HCT116 (cell line): ENCODE measurements around the gene STON2. TPM values are rescaled to one million over a fixed set of nuclear protein-coding genes. Genes with fewer than 3 reads are reported as not detected.

Experiments
- ATAC-seq: fragments of 200-7000 bp; cut with Tn5 transposase; 2 replicates; pipeline ENCODE4 v1.9.1; 2020; ENCODE audit warnings: mild to moderate bottlenecking, moderate library complexity
- BruUV-seq: library from RNA; stranded (reverse); fragments of 400-500 nt; replicated peaks from 2 replicates; lab custom pipeline; 2021; lab: Mats Ljungman, UMichigan
- CTCF ChIA-PET: fragments of 300-600 bp; sonication (Branson Sonifier 250); formaldehyde crosslinking; loops from one replicate; lab custom pipeline; 2021; ENCODE audit warnings: antibody characterized with exemption; lab: Charles Lee
- POLR2A ChIA-PET: fragments of 300-600, 350-600 bp; sonication (Branson Sonifier 250); formaldehyde crosslinking; loops from one replicate; lab custom pipeline; 2021; ENCODE audit warnings: antibody characterized with exemption; lab: Charles Lee
- RAD21 ChIA-PET, 2 experiments: fragments of 300-600 bp; sonication (Branson Sonifier 250); formaldehyde crosslinking; loops; one replicate each; lab custom pipeline; 2023; ENCODE audit warnings: low total read pairs in 2 of 2; ENCODE audit not compliant: uncharacterized antibody in 2 of 2, unreplicated experiment in 2 of 2, low non-redundant PET in 1 of 2; lab: Charles Lee
- DNase-seq: peaks from one replicate; pipeline ENCODE4 v3.0.0-alpha.2; 2010; ENCODE audit warnings: low read depth, low spot score
- H2AFZ ChIP-seq: fragments of 200-600 bp; shearing (Covaris generic), sonication (generic); 2 replicates; pipeline ENCODE4 v1.6.1; 2017; ENCODE audit warnings: low read depth, mixed run types, mixed read lengths, antibody characterized with exemption, low read length; ENCODE audit not compliant: poor library complexity, severe bottlenecking
- H3K27ac ChIP-seq: 2 replicates; pipeline ENCODE4 v1.5.1; 2012; ENCODE audit warnings: low read depth, low read length
- H3K27me3 ChIP-seq: fragments of 200-600 bp; sonication (generic); 2 replicates; pipeline ENCODE4 v1.6.1; 2016; ENCODE audit warnings: mixed run types, low read length, mixed read lengths; ENCODE audit not compliant: insufficient read depth
- H3K36me3 ChIP-seq, 2 experiments: fragments of 200-500 bp in 1 of 2; fragments of 200-600 bp in 1 of 2; sonication (Bioruptor generic) in 1 of 2; sonication (generic) in 1 of 2; 2 replicates each; pipeline versions ENCODE4 v1.5.1 to v1.6.1; 2014 to 2016; ENCODE audit warnings: low read length in 2 of 2, inconsistent platforms in 1 of 2, mixed read lengths in 1 of 2, mixed run types in 1 of 2; ENCODE audit not compliant: insufficient read depth in 2 of 2, control insufficient read depth in 1 of 2
- H3K4me1 ChIP-seq, 2 experiments: fragments of 200-600 bp in 1 of 2; sonication (generic) in 1 of 2; 2 replicates each; pipeline versions ENCODE4 v1.5.1 to v1.6.1; 2012 to 2017; ENCODE audit warnings: low read length in 2 of 2, inconsistent platforms in 1 of 2, mild to moderate bottlenecking in 1 of 2, mixed read lengths in 1 of 2, mixed run types in 1 of 2, moderate library complexity in 1 of 2; ENCODE audit not compliant: insufficient read depth in 2 of 2, control insufficient read depth in 1 of 2
- H3K4me2 ChIP-seq: fragments of 200-600 bp; sonication (generic); 2 replicates; pipeline ENCODE4 v1.6.1; 2017; ENCODE audit warnings: mixed run types, low read length, mixed read lengths
- H3K4me3 ChIP-seq, 2 experiments: fragments of 200-600 bp in 1 of 2; sonication (generic) in 1 of 2; replicated peaks in 1 of 2; 2 replicates each; pipeline ENCODE4 v1.5.1; 2011 to 2016; ENCODE audit warnings: low read length in 2 of 2, control low read depth in 1 of 2, low read depth in 1 of 2, mild to moderate bottlenecking in 1 of 2, mixed read lengths in 1 of 2, mixed run types in 1 of 2
- H3K79me2 ChIP-seq: fragments of 200-600 bp; sonication (generic); 2 replicates; pipeline ENCODE4 v1.6.1; 2017; ENCODE audit warnings: mild to moderate bottlenecking, mixed run types, low read length, moderate library complexity, mixed read lengths; ENCODE audit not compliant: insufficient read depth
- H3K9ac ChIP-seq: fragments of 200-600 bp; sonication (generic); 2 replicates; pipeline ENCODE4 v1.6.1; 2016; ENCODE audit warnings: low read length, mixed read lengths
- H3K9me2 ChIP-seq: fragments of 200-600 bp; sonication (generic), shearing (Covaris generic); 2 replicates; pipeline ENCODE4 v1.6.1; 2017; ENCODE audit warnings: mixed run types, mild to moderate bottlenecking, moderate library complexity; ENCODE audit not compliant: insufficient read depth
- H3K9me3 ChIP-seq, 2 experiments: fragments of 200-500 bp in 1 of 2; fragments of 200-600 bp in 1 of 2; sonication (Bioruptor generic) in 1 of 2; sonication (generic) in 1 of 2; 2 replicates each; pipeline ENCODE4 v1.6.1; 2014 to 2017; ENCODE audit warnings: low read length in 2 of 2, mixed read lengths in 2 of 2, inconsistent platforms in 1 of 2, low read depth in 1 of 2, mild to moderate bottlenecking in 1 of 2, mixed run types in 1 of 2, moderate library complexity in 1 of 2; ENCODE audit not compliant: control insufficient read depth in 1 of 2, insufficient read depth in 1 of 2
- H4K20me1 ChIP-seq: fragments of 200-600 bp; sonication (generic), shearing (Covaris generic); 2 replicates; pipeline ENCODE4 v1.6.1; 2017; ENCODE audit warnings: mixed run types, mild to moderate bottlenecking, moderate library complexity; ENCODE audit not compliant: insufficient read depth
- CEBPB ChIP-seq: IDR thresholded peaks from 2 replicates; pipeline ENCODE4 v1.6.1; 2012; ENCODE audit warnings: low read depth
- EGR1 ChIP-seq: IDR thresholded peaks from 2 replicates; pipeline ENCODE4 v1.6.1; 2012; ENCODE audit warnings: low read depth
- ELF1 ChIP-seq: IDR thresholded peaks from 2 replicates; pipeline ENCODE4 v1.6.1; 2012; ENCODE audit warnings: low read depth, borderline replicate concordance
- EZH2 ChIP-seq: fragments of 200-600 bp; sonication (generic); IDR thresholded peaks from 2 replicates; pipeline ENCODE4 v1.6.1; 2017; ENCODE audit warnings: antibody characterized with exemption, mixed run types
- EZH2phosphoT487 ChIP-seq: fragments of 200-600 bp; IDR thresholded peaks from 2 replicates; pipeline ENCODE4 v1.6.1; 2018; ENCODE audit warnings: antibody characterized with exemption, borderline replicate concordance
- FOSL1 ChIP-seq: IDR thresholded peaks from 2 replicates; pipeline ENCODE4 v1.6.1; 2012; ENCODE audit warnings: low read depth
- JUND ChIP-seq: IDR thresholded peaks from 2 replicates; pipeline ENCODE4 v1.6.1; 2012
- POLR2A ChIP-seq: IDR thresholded peaks from 2 replicates; pipeline ENCODE4 v1.7.0; 2011; ENCODE audit warnings: borderline replicate concordance; ENCODE audit not compliant: insufficient read depth, insufficient read length; ENCODE audit errors: extremely low read depth
- RAD21 ChIP-seq: IDR thresholded peaks from 2 replicates; pipeline ENCODE4 v1.6.1; 2012; ENCODE audit warnings: low read depth, mild to moderate bottlenecking
- SIN3A ChIP-seq: IDR thresholded peaks from 2 replicates; pipeline ENCODE4 v1.6.1; 2012; ENCODE audit warnings: low read depth
- SP1 ChIP-seq: IDR thresholded peaks from 2 replicates; pipeline ENCODE4 v1.6.1; 2012; ENCODE audit warnings: low read depth
- SRF ChIP-seq: IDR thresholded peaks from 2 replicates; pipeline ENCODE4 v1.6.1; 2012; ENCODE audit warnings: low read depth
- TCF7L2 ChIP-seq: IDR thresholded peaks from 2 replicates; pipeline ENCODE4 v1.7.0; 2011; ENCODE audit warnings: borderline replicate concordance, inconsistent platforms; ENCODE audit not compliant: insufficient read depth, insufficient read length; ENCODE audit errors: extremely low read depth
- YY1 ChIP-seq: IDR thresholded peaks from 2 replicates; pipeline ENCODE4 v1.6.1; 2011; ENCODE audit warnings: low read length, low read depth, moderate library complexity, mild to moderate bottlenecking; ENCODE audit not compliant: insufficient replicate concordance; ENCODE audit errors: extremely low read depth
- ZFX ChIP-seq: fragments of 450-650 bp; IDR thresholded peaks from 2 replicates; pipeline ENCODE4 v1.6.1; 2017
- ZNF274 ChIP-seq: fragments of 200-500 bp; sonication (Bioruptor generic); IDR thresholded peaks from 2 replicates; pipeline ENCODE4 v1.6.1; 2014; ENCODE audit warnings: mild to moderate bottlenecking, low read depth, low read length, inconsistent platforms
- intact Hi-C: fragments of 100-400 bp; cut with micrococcal nuclease; formaldehyde crosslinking; loops from 2 replicates; pipeline ENCODE4 v1.10.0; 2022
- total RNA-seq: library from RNA; stranded (reverse); gene quantifications from one replicate; pipeline ENCODE4 v1.2.1, GENCODE V29; 2021; ENCODE audit not compliant: unreplicated experiment
- TF ChIP-seq, protein P1 (sequence below), 3 experiments: fragments of 200-600 bp in 1 of 3; sonication (generic) in 1 of 3; IDR thresholded peaks in 2 of 3; conservative IDR thresholded peaks in 1 of 3; 2 replicates each; pipeline ENCODE4 v1.5.1; 2012 to 2017; ENCODE audit warnings: low read depth in 2 of 3, low read length in 2 of 3, antibody characterized with exemption in 1 of 3, borderline replicate concordance in 1 of 3, control low read depth in 1 of 3, mild to moderate bottlenecking in 1 of 3, mixed read lengths in 1 of 3, mixed run types in 1 of 3, moderate library complexity in 1 of 3; ENCODE audit not compliant: insufficient read depth in 1 of 3
- TF ChIP-seq, protein P2 (sequence below): IDR thresholded peaks from 2 replicates; pipeline ENCODE4 v1.6.1; 2012; ENCODE audit warnings: low read depth
- TF ChIP-seq, protein P3 (sequence below): IDR thresholded peaks from 2 replicates; pipeline ENCODE4 v1.6.1; 2012
- TF ChIP-seq, protein P4 (sequence below): IDR thresholded peaks from 2 replicates; pipeline ENCODE4 v1.6.1; 2011; ENCODE audit warnings: mild to moderate bottlenecking, low read length, moderate library complexity; ENCODE audit not compliant: insufficient replicate concordance; ENCODE audit errors: extremely low read depth

The STON2 gene
- total RNA-seq, 1 experiment from 2014 or later: 4.1 TPM

DNA sequence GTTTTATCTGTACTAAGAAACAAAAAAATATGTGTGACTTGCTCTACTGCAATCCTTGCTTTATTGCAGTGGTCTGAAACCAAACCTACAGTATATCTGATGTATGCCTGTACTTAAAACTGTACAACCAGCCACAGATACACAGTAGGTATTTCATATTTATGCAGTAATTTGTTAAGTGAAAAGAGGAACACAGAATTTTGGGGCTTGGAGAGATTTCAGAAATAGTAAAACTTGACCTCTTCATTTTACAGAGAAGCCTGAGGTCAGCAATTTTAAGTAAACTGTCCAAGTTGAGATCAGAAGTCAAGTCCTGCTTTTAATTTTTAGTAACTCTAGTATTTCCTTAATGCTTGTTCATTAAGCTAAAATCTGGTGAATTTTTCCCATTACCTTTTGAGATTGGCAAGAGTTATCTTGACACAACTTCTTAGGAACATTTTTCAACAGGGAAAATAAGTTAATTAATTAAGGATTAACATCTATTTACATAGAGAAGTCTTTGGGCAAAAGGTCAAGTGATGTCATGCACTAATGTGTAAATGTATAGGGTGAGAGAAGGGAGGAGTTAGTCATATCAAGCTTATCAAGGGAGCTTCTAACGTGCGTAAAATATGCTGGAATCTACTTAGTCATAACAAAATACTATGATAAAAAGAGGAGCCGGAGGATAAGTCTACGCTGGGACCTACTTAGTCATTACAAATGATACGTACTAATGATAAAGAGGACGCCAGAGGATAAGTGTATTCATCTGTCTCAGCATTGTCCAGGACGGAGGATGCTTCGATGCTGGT, 113.4 kb downstream of the STON2 start:
- no peak overlapping the region for H3K4me2 ChIP-seq
- intact Hi-C loops: no loop called here
- RAD21 ChIA-PET: no interaction called here
- H3K4me1 ChIP-seq: no peaks in the 10 kb centered on the region
- no peak overlapping the region for H3K4me3 ChIP-seq
- no peaks in the 10 kb centered on the region for H3K79me2 ChIP-seq
- H3K9ac ChIP-seq: no peak overlapping the region
- POLR2A ChIA-PET: no interaction called here
- no peaks in the 10 kb centered on the region for H3K27me3 ChIP-seq
- H4K20me1 ChIP-seq: no peaks in the 10 kb centered on the region
- CTCF ChIA-PET: no interaction called here
- H3K27ac ChIP-seq: no peak overlapping the region
- BruUV-seq: no TSS peak
- no peaks in the 10 kb centered on the region for H3K9me2 ChIP-seq
- H2AFZ ChIP-seq: no peak overlapping the region
- ATAC-seq (no peak), DNase-seq (no peak)
- H3K36me3 ChIP-seq: no peaks in the 10 kb centered on the region
- H3K9me3 ChIP-seq: no peaks in the 10 kb centered on the region
- TF ChIP-seq, protein P1, sequence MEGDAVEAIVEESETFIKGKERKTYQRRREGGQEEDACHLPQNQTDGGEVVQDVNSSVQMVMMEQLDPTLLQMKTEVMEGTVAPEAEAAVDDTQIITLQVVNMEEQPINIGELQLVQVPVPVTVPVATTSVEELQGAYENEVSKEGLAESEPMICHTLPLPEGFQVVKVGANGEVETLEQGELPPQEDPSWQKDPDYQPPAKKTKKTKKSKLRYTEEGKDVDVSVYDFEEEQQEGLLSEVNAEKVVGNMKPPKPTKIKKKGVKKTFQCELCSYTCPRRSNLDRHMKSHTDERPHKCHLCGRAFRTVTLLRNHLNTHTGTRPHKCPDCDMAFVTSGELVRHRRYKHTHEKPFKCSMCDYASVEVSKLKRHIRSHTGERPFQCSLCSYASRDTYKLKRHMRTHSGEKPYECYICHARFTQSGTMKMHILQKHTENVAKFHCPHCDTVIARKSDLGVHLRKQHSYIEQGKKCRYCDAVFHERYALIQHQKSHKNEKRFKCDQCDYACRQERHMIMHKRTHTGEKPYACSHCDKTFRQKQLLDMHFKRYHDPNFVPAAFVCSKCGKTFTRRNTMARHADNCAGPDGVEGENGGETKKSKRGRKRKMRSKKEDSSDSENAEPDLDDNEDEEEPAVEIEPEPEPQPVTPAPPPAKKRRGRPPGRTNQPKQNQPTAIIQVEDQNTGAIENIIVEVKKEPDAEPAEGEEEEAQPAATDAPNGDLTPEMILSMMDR (IDR thresholded peaks at IDR 0.05 in 2 of 3, conservative IDR thresholded peaks at IDR 0.05 in 1 of 3; ENCODE audit: borderline replicate concordance in 1 of 3, insufficient read depth in 1 of 3, low read depth in 2 of 3, low read length in 2 of 3): no peak
- TF ChIP-seq EZH2 (no peak), SIN3A (no peak), ZNF274 (no peak), FOSL1 (no peak), JUND (no peak), CEBPB (no peak), SP1 (no peak), EZH2phosphoT487 (no peak), RAD21 (no peak), POLR2A (no peak), ELF1 (no peak), TCF7L2 (no peak), SRF (no peak), ZFX (no peak), EGR1 (no peak), YY1 (no peak)
- TF ChIP-seq, protein P2, sequence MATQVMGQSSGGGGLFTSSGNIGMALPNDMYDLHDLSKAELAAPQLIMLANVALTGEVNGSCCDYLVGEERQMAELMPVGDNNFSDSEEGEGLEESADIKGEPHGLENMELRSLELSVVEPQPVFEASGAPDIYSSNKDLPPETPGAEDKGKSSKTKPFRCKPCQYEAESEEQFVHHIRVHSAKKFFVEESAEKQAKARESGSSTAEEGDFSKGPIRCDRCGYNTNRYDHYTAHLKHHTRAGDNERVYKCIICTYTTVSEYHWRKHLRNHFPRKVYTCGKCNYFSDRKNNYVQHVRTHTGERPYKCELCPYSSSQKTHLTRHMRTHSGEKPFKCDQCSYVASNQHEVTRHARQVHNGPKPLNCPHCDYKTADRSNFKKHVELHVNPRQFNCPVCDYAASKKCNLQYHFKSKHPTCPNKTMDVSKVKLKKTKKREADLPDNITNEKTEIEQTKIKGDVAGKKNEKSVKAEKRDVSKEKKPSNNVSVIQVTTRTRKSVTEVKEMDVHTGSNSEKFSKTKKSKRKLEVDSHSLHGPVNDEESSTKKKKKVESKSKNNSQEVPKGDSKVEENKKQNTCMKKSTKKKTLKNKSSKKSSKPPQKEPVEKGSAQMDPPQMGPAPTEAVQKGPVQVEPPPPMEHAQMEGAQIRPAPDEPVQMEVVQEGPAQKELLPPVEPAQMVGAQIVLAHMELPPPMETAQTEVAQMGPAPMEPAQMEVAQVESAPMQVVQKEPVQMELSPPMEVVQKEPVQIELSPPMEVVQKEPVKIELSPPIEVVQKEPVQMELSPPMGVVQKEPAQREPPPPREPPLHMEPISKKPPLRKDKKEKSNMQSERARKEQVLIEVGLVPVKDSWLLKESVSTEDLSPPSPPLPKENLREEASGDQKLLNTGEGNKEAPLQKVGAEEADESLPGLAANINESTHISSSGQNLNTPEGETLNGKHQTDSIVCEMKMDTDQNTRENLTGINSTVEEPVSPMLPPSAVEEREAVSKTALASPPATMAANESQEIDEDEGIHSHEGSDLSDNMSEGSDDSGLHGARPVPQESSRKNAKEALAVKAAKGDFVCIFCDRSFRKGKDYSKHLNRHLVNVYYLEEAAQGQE: no peak
- TF ChIP-seq, protein P3, sequence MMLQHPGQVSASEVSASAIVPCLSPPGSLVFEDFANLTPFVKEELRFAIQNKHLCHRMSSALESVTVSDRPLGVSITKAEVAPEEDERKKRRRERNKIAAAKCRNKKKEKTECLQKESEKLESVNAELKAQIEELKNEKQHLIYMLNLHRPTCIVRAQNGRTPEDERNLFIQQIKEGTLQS: no peak
- TF ChIP-seq, protein P4, sequence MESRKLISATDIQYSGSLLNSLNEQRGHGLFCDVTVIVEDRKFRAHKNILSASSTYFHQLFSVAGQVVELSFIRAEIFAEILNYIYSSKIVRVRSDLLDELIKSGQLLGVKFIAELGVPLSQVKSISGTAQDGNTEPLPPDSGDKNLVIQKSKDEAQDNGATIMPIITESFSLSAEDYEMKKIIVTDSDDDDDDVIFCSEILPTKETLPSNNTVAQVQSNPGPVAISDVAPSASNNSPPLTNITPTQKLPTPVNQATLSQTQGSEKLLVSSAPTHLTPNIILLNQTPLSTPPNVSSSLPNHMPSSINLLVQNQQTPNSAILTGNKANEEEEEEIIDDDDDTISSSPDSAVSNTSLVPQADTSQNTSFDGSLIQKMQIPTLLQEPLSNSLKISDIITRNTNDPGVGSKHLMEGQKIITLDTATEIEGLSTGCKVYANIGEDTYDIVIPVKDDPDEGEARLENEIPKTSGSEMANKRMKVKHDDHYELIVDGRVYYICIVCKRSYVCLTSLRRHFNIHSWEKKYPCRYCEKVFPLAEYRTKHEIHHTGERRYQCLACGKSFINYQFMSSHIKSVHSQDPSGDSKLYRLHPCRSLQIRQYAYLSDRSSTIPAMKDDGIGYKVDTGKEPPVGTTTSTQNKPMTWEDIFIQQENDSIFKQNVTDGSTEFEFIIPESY: no peak
